ENCODE results near the gene SLA2.

DNA sequence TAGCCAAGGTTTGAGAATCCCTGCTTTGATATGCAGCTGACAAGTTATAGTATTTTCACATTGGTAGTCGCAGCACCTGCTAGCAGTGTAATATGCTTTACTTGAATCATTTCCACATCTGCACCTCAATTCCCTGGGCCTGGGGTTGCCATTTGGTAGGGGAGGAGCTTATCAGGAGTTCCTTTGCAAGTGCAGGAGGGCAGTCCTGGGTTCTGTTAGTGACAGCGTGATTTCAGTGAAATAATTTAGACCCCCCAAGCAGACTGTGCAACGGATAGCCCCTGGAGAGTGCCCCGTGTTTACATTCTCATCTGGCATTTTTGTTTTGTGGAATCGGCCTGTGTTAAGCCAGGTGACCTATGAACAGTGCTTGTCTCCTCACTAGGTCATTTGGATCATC lies 34.4 kb downstream of the SLA2 start:
- no peak for TF ChIP-seq POLR2A (IDR thresholded peaks at IDR 0.05)
- TF ChIP-seq, protein P1, sequence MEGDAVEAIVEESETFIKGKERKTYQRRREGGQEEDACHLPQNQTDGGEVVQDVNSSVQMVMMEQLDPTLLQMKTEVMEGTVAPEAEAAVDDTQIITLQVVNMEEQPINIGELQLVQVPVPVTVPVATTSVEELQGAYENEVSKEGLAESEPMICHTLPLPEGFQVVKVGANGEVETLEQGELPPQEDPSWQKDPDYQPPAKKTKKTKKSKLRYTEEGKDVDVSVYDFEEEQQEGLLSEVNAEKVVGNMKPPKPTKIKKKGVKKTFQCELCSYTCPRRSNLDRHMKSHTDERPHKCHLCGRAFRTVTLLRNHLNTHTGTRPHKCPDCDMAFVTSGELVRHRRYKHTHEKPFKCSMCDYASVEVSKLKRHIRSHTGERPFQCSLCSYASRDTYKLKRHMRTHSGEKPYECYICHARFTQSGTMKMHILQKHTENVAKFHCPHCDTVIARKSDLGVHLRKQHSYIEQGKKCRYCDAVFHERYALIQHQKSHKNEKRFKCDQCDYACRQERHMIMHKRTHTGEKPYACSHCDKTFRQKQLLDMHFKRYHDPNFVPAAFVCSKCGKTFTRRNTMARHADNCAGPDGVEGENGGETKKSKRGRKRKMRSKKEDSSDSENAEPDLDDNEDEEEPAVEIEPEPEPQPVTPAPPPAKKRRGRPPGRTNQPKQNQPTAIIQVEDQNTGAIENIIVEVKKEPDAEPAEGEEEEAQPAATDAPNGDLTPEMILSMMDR (IDR thresholded peaks at IDR 0.05) = no peak
